T-cell (primary cell): ENCODE results near the gene WDR37. TPM values are rescaled to one million over a fixed set of nuclear protein-coding genes. Genes with fewer than 3 reads are reported as not detected.

Source experiments
- ATAC-seq, 4 experiments: fragments of 200-7000 bp in 3 of 4; fragments of 150-1000 bp in 1 of 4; cut with Tn5 transposase; replicated peaks in 1 of 4; 1 replicate in 3 of 4; 2 replicates in 1 of 4; pipeline ENCODE4 v1.10.0; 2021; ENCODE audit warnings: moderate library complexity in 3 of 4, mild to moderate bottlenecking in 2 of 4, moderate number of reproducible peaks in 1 of 4
- CTCF ChIA-PET, 2 donors: fragments of 300-600 bp; sonication (Branson Sonifier 250); formaldehyde crosslinking; loops; one replicate each; lab custom pipeline; 2022; ENCODE audit warnings: antibody characterized with exemption in 2 of 2; lab: Charles Lee
- POLR2A ChIA-PET, 2 donors: fragments of 300-600 bp; sonication (Branson Sonifier 250); formaldehyde crosslinking; loops; one replicate each; lab custom pipeline; 2022; ENCODE audit warnings: antibody characterized with exemption in 2 of 2; lab: Charles Lee
- DNase-seq, 35 experiments: peaks; one replicate each; pipeline versions ENCODE4 v3.0.0 to v3.0.0-alpha.2; 2013 to 2023
- H3K27ac ChIP-seq: one replicate; pipeline ENCODE4 v1.5.1; 2013; ENCODE audit warnings: low read length
- H3K27me3 ChIP-seq, 2 experiments: replicated peaks in 1 of 2; 1 replicate in 1 of 2; 2 replicates in 1 of 2; pipeline versions ENCODE4 v1.6.1 to v1.7.0; 2013; ENCODE audit warnings: low read length in 1 of 2, mixed read lengths in 1 of 2; ENCODE audit not compliant: control insufficient read depth in 2 of 2, insufficient read depth in 2 of 2; ENCODE audit errors: extremely low read depth in 1 of 2
- H3K36me3 ChIP-seq, 2 donors: 1 replicate in 1 of 2; 2 replicates in 1 of 2; pipeline versions ENCODE4 v1.6.1 to v1.7.0; 2013; ENCODE audit warnings: low read length in 1 of 2; ENCODE audit not compliant: control insufficient read depth in 2 of 2, insufficient read depth in 1 of 2; ENCODE audit errors: extremely low read depth in 1 of 2
- H3K4me1 ChIP-seq, 2 experiments: 1 replicate in 1 of 2; 2 replicates in 1 of 2; pipeline versions ENCODE4 v1.6.1 to v1.7.0; 2013; ENCODE audit warnings: low read length in 2 of 2, mixed read lengths in 1 of 2; ENCODE audit not compliant: insufficient read depth in 2 of 2, control insufficient read depth in 1 of 2; ENCODE audit errors: extremely low read depth in 1 of 2
- H3K4me3 ChIP-seq, 2 donors: 1 replicate in 1 of 2; 2 replicates in 1 of 2; pipeline versions ENCODE4 v1.5.1 to v1.7.0; 2013; ENCODE audit warnings: mild to moderate bottlenecking in 2 of 2, low read length in 1 of 2, moderate library complexity in 1 of 2; ENCODE audit not compliant: control insufficient read depth in 1 of 2; ENCODE audit errors: extremely low read depth in 1 of 2
- H3K9me3 ChIP-seq: 2 replicates; pipeline ENCODE4 v1.7.0; 2013
- H3K27ac Mint-ChIP-seq, 2 donors: one replicate each; pipeline ENCODE4 v1.8.0; 2020 to 2021; ENCODE audit warnings: mild to moderate bottlenecking in 2 of 2, mixed read lengths in 2 of 2
- H3K27me3 Mint-ChIP-seq, 2 donors: one replicate each; pipeline ENCODE4 v1.8.0; 2021 to 2022; ENCODE audit warnings: mixed read lengths in 2 of 2
- H3K36me3 Mint-ChIP-seq: one replicate; pipeline ENCODE4 v1.8.0; 2021; ENCODE audit warnings: mixed read lengths
- H3K4me1 Mint-ChIP-seq, 3 donors: one replicate each; pipeline ENCODE4 v1.8.0; 2020 to 2022; ENCODE audit warnings: mixed read lengths in 3 of 3, mild to moderate bottlenecking in 1 of 3
- H3K4me3 Mint-ChIP-seq, 3 donors: one replicate each; pipeline ENCODE4 v1.8.0; 2020 to 2022; ENCODE audit warnings: mild to moderate bottlenecking in 3 of 3, mixed read lengths in 3 of 3, moderate library complexity in 3 of 3
- H3K9me3 Mint-ChIP-seq, 3 donors: one replicate each; pipeline ENCODE4 v1.8.0; 2020 to 2022; ENCODE audit warnings: mixed read lengths in 3 of 3
- WGBS: methylation state at CpG from one replicate; pipeline ENCODE4 v1.1.5; 2013; ENCODE audit warnings: missing lambda C conversion rate; ENCODE audit not compliant: insufficient coverage; 5-methylcytosine and 5-hydroxymethylcytosine counted together
- total RNA-seq, 35 experiments: library from RNA in 6 of 35; stranded (reverse) in 6 of 35; fragments of 120-200 nt in 1 of 35; gene quantifications; one replicate each; pipeline versions ENCODE4 v1.2.1 to v1.2.4 and lab custom pipeline; 2013 to 2026

The WDR37 gene
- total RNA-seq, 5 donors from 2014 or later (not counting 1 experiment from before 2014, with no cell fraction given): 34.6 to 40.4 (median 37.3) TPM

DNA sequence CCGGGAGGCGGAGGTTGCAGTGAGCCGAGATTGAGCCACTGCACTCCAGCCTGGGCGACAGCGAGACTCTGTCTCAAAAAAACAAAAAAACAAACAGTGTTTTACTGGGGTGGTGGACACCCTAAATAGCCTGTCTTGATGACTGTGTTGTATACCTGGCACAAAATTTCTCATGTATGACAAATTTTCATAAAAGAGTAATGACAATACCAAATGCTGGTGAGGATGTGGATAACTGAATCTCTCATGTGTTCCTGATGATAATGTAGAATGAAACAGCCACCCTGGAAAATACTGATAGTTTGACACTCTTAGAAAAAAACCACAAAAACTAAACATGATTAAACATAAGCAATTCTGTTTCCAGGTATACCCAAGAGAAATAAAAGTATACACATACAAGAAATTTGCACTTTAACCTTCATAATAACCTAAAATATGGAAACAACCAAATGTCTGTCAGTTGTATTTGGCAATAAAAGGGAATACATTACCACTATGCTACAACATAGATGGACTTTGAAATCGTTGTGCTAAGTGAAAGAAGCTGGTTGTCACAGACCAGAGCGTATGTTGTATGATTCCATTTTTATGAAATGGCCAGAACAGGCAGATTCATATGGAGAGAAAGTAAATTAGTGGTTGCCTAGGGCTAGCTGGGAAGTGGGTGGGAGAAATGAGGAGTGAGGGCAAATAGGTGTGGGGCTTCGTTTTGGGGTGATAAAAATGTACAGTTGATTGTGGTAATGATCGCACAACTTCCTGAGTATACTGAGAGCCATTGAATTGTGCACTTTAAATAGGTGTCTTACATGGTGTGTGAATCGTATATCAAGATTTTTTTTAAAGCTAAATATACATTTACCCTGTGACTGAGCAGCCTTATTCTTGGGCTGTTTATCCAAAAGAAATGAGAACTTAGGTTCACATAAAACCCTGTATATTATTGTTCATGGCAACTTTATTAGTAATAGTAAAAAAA, 12.5 kb downstream of the WDR37 start:
- peak overlapping the region; percentile 1 to 35 for H3K27ac Mint-ChIP-seq
- ChIA-PET CTCF (no interaction called here), POLR2A (interaction anchor here (0.6 to 0.8 kb wide), 3 partner anchors 11 to 19 kb away, joined by 3 to 7 read pairs (median 4); partner anchors contain the start of gene IDI1 (in 1 of the 2))
- H3K4me3 Mint-ChIP-seq: no peak overlapping the region
- 61% methylated on average over 2 of the region's 10 CpGs for WGBS
- no peaks in the 10 kb centered on the region for H3K27me3 ChIP-seq
- H3K27me3 Mint-ChIP-seq: no peaks in the 10 kb centered on the region
- H3K27ac ChIP-seq: peak overlapping the region; percentile 15
- no peaks in the 10 kb centered on the region for H3K9me3 ChIP-seq
- peaks cover 52 to 78% (median 62%) of the 10 kb centered on the region in 3 donors for H3K4me1 Mint-ChIP-seq
- H3K4me1 ChIP-seq: peaks cover 10 to 17% of the 10 kb centered on the region in 2 experiments
- peaks cover 0 to 17% of the 10 kb centered on the region in 2 donors for H3K36me3 ChIP-seq
- H3K9me3 Mint-ChIP-seq: no peaks in the 10 kb centered on the region
- no peak overlapping the region for H3K4me3 ChIP-seq
- H3K36me3 Mint-ChIP-seq: peaks cover 7% of the 10 kb centered on the region
- DNase-seq: no peak
- no peak for ATAC-seq

- H3K4me3 Mint-ChIP-seq: no peak overlapping the region
- H3K27ac Mint-ChIP-seq: no peak overlapping the region
- H3K4me1 ChIP-seq: peaks cover 3 to 11% of the 10 kb centered on the region in 2 experiments
- ChIA-PET POLR2A (no interaction called here), CTCF (no interaction called here)
- H3K36me3 Mint-ChIP-seq: peaks cover 16% of the 10 kb centered on the region
- 98% methylated on average over 6 of the region's 7 CpGs for WGBS
- ATAC-seq (no peak), DNase-seq (no peak)
- no peaks in the 10 kb centered on the region for H3K9me3 ChIP-seq
- H3K27me3 Mint-ChIP-seq: no peaks in the 10 kb centered on the region
- H3K27me3 ChIP-seq: no peaks in the 10 kb centered on the region
- no peaks in the 10 kb centered on the region for H3K9me3 Mint-ChIP-seq
- H3K27ac ChIP-seq: no peak overlapping the region
- no peak overlapping the region for H3K4me3 ChIP-seq
- H3K4me1 Mint-ChIP-seq: peaks cover 42 to 66% (median 54%) of the 10 kb centered on the region in 3 donors
- peaks cover 0 to 26% of the 10 kb centered on the region in 2 donors for H3K36me3 ChIP-seq
These were observed 14.7 kb downstream of the WDR37 start for GRCh38 chr10:1070919-1071318.

DNA sequence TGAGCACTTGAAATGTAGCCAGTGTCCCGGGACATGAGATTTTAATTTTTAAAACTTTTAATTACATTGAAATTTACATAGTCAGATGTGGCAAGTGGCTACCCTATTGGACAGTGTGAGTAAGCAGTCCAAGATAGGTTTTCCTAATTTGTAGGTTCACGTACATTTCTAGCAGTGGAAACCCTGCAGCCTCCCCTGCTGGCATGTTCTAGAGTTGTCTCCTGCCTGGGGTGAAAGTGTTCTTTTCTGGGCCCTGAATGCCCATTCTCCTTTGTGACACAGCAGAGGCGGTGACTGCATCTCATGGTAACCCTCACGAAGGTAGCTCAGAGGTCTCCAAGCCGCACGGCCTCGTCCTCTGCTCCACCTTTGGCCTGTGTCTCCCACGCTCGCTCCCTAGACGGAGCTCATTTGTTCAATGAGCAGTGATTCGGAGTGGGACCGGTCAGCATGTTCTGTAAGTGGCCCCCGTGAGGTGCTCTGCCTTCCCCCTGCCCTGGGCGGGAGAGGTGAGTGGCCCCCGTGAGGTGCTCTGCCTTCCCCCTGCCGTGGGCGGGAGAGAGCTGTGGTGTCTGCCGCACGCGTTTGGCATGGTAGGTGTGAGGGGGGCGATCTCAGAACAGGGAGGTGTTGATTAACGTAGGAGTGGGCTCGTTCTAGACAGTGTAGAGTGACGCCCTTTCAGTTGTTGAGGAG, 18.0 kb downstream of the WDR37 start:
- ATAC-seq: no peak
- Mint-ChIP-seq H3K4me3 (no peak overlapping the region), H3K27ac (no peak overlapping the region), H3K36me3 (peaks cover 20% of the 10 kb centered on the region), H3K27me3 (no peaks in the 10 kb centered on the region), H3K9me3 (no peaks in the 10 kb centered on the region), H3K4me1 (peaks cover 22 to 37% (median 29%) of the 10 kb centered on the region in 3 donors)
- Histone ChIP-seq H3K9me3 (no peaks in the 10 kb centered on the region), H3K27me3 (no peaks in the 10 kb centered on the region), H3K36me3 (peaks cover 0 to 36% of the 10 kb centered on the region in 2 donors), H3K27ac (no peak overlapping the region), H3K4me3 (no peak overlapping the region), H3K4me1 (peaks cover 0 to 8% of the 10 kb centered on the region in 2 experiments)
- DNase-seq: no peak
- 87% methylated on average over 20 of the region's 24 CpGs for WGBS
- ChIA-PET POLR2A (interaction anchor here in 1 of 2 donors (0.6 to 0.8 kb wide), 2 partner anchors 24 to 52 kb away, joined by 3 to 4 read pairs; no protein-coding TSS in a partner anchor), CTCF (interaction anchor here in 1 of 2 donors (2.2 kb wide), 1 partner anchor 11 kb away, joined by 7 read pairs; no protein-coding TSS in a partner anchor)

DNA sequence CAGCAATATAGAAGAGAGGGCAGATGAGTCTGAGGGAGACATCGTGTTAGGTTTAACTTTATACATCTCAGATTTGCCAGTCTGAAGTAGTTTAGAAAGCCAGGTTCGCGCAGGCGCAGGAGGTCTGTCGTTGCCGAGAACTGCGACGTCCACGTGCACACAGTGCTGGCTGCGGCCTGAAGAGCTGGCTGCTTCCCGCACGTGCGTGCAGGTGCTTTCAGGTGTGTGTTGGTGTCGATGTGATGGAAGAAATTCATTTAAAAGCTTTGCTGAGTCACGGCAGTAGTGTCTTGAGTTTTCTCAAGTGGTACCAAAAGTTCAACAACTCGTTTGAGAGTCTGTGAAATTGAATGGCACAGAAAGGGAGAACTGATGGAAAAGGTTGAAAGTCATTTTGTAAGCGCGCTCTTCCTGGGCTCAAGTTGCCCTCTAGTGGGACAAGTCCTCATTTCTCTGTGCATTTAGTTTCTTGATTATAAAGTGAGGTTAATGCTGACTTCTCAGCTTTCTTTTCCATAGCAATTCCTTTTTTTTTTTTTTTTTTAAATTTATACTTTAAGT, 18.6 kb downstream of the WDR37 start:
- POLR2A ChIA-PET: interaction anchor here (0.6 to 0.8 kb wide), 4 partner anchors 9 to 34 kb away, joined by 3 to 9 read pairs (median 4); no protein-coding TSS in a partner anchor
- peak in 1 of 35 experiments; percentile 46 for DNase-seq

DNA sequence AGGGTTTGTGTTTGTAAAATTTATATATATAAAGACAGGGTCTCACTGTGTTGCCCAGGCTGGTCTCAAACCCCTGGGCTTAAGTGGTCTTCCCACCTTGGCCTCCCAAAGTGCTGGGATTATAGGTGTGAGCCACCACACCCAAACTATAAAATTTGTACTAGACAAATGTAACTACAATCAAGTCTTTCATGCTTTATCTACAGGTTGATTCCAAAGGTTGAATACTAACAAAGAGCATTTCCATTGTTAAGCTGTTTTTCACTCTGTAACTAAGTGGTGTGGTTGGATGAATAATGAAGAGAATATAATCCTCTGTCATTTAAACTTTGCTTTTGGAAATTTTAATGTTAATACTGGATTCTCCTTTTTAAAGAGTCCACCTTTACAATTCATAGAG, 22.5 kb downstream of the WDR37 start:
- peaks cover 0 to 55% of the 10 kb centered on the region in 2 donors for H3K36me3 ChIP-seq

More for the DNA sequence above, 18.6 kb downstream of the WDR37 start:
- Histone ChIP-seq H3K4me1 (peaks cover 0 to 5% of the 10 kb centered on the region in 2 experiments), H3K27ac (no peak overlapping the region), H3K4me3 (no peak overlapping the region), H3K27me3 (no peaks in the 10 kb centered on the region), H3K9me3 (no peaks in the 10 kb centered on the region), H3K36me3 (peaks cover 0 to 42% of the 10 kb centered on the region in 2 donors)
- CTCF ChIA-PET: interaction anchor here (0.6 to 2.2 kb wide), 4 partner anchors 12 to 565 kb away, joined by 3 to 7 read pairs (median 4); no protein-coding TSS in a partner anchor
- peaks cover 17 to 31% (median 23%) of the 10 kb centered on the region in 3 donors for H3K4me1 Mint-ChIP-seq
- peak in 1 of 4 experiments; percentile 36 for ATAC-seq
- H3K4me3 Mint-ChIP-seq: no peak overlapping the region
- H3K9me3 Mint-ChIP-seq: no peaks in the 10 kb centered on the region
- 94% methylated on average over 15 of the region's 18 CpGs for WGBS
- H3K27me3 Mint-ChIP-seq: no peaks in the 10 kb centered on the region
- no peak overlapping the region for H3K27ac Mint-ChIP-seq
- peaks cover 23% of the 10 kb centered on the region for H3K36me3 Mint-ChIP-seq

More for the DNA sequence above, 22.5 kb downstream of the WDR37 start:
- Mint-ChIP-seq H3K36me3 (peaks cover 48% of the 10 kb centered on the region), H3K27me3 (no peaks in the 10 kb centered on the region), H3K27ac (no peak overlapping the region), H3K4me3 (no peak overlapping the region), H3K4me1 (peaks cover 11 to 14% (median 11%) of the 10 kb centered on the region in 3 donors), H3K9me3 (no peaks in the 10 kb centered on the region)
- Histone ChIP-seq H3K4me3 (no peak overlapping the region), H3K4me1 (peaks cover 0 to 3% of the 10 kb centered on the region in 2 experiments), H3K27me3 (no peaks in the 10 kb centered on the region), H3K9me3 (no peaks in the 10 kb centered on the region), H3K27ac (no peak overlapping the region)
- ATAC-seq: no peak
- POLR2A ChIA-PET: interaction anchor here in 1 of 2 donors (0.7 kb wide), 1 partner anchor 111 kb away, joined by 3 read pairs; no protein-coding TSS in a partner anchor
- DNase-seq: no peak
- CTCF ChIA-PET: no interaction called here
